HG03575 (cell line): Measurements from ENCODE around the gene MACROD2.

Source experiments
- ATAC-seq: cut with Tn5 transposase; IDR thresholded peaks from one replicate; pipeline ENCODE4 v1.9.1; 2021; ENCODE audit not compliant: unreplicated experiment, insufficient number of reproducible peaks, low FRiP score; ENCODE audit errors: extremely low read depth

The MACROD2 gene

DNA sequence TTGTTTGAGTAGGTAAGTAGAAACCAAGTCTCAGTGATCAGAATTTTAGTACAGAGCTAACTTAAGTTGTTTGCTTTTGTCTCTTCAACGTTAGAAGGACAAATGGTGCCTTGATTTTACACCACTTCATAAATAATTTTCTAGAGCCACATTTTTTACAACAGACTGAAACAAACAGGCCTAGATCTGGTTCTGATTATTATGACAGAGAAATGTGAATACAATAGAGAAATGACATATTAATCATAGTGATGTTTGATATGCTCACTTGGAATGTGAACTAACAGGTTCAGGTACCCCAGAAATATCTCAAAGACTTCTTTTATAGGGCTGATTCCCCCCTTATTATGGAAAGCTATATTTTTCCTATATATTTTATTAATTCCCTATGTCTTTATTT is 1817.4 kb downstream of the MACROD2 start:
- no peak for ATAC-seq

DNA sequence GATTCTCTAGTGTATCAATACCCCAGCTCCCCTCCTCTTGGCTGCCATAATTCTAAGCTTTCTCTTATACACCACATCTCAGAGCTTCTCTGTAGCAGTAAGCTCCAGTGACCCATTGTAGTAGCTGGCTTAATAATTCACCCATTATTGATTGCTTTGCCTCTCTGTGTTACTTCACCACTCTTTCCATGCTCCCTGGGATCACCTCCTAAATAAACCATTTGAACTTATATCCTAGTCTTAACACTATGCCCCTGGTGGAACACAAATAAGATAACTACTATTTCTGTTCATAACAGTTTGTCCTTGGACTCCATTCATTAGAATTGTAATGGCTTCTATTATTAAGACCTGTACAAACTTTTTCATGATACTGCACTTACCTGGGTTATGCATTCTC is 1819.0 kb downstream of the MACROD2 start:
- no peak for ATAC-seq

GRCh38 chr20:15814911-15815310 is 1819.6 kb downstream of the MACROD2 start:
- no peak for ATAC-seq

DNA sequence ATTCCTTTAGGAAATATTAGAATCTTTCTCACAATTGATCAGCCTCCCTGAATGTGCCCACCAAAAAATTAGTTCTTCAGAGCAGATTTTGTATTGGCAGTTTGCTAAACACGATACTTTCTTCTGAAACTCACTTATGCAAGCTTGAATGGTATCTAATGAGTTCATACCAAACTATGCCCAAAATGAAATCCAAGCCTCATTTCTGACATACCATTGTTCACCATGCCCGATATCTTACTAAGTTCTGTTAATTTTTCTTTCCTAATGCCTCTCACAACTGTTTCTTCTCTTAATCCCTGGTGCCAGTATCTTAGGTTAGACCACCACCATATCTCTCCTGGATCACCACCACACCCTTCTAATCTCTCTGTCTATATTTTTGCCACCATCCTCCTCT is 1822.0 kb downstream of the MACROD2 start:
- ATAC-seq, result no peak

- no peak for ATAC-seq
These were observed 1823.3 kb downstream of the MACROD2 start for GRCh38 chr20:15818651-15819071.

GRCh38 chr20:15823718-15824117 is 1828.4 kb downstream of the MACROD2 start:
- no peak for ATAC-seq

DNA sequence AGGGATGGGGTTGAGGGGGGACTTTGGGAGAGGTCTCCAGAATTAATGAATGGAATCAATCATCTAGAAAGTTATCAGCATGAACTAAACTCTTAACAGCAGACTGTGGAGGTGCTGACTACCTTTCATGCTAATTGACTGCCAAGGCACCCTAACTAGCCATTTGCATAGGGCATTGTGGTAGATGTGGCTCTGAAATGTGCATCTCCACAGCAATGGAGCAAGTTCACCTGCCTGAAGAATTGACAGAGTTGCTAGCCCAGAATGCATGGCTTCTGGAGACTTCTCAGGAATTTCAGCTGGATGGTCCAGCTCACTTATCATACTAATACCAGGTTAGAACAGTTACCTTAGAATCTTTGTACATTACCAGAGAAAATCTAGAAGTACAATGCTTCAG is 1832.3 kb downstream of the MACROD2 start:
- no peak for ATAC-seq

- ATAC-seq, result no peak
These were observed 1835.9 kb downstream of the MACROD2 start for GRCh38 chr20:15831201-15831600.

GRCh38 chr20:15832512-15832911 is 1837.2 kb downstream of the MACROD2 start:
- no peak for ATAC-seq

DNA sequence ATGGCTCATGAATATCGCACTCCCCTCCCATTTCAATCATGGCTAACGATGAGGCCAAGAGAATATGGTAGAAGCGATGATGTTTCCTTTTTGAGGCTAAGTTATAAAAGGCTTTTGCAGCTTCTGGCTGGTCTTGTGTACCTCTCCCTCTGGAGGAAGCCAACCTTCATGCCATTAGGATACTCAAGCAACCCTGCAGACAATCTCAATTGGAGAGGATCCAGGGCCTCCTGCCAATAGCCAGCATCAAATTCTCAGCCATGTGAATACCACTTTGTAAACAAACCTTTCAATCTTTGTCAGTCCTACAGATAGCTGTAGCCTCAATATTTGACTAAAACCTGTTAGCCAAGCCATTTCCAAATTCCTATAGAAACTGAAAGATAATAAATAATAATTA is 1839.5 kb downstream of the MACROD2 start:
- no peak for ATAC-seq

DNA sequence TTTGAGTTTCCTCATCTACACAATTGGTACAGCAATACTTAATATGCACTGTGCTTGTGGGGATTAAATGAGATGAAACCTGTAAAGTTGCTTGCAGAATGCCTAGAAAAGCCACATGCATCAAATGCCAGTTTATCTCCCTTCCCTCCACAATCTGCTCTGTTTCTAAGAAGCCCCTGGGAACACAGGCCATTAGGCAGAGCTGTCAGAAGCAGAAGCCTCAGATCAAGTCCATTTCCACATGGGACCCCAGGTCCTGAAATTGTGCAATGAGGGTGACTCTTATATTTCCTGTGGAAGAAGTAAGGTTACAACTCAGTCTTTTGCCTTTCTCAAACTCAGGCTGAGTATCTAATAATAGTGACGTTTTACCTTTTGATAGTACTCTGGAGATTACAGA is 1840.5 kb downstream of the MACROD2 start:
- ATAC-seq, result no peak

GRCh38 chr20:15836634-15837033 is 1841.3 kb downstream of the MACROD2 start:
- ATAC-seq, result no peak

GRCh38 chr20:15837563-15837962 is 1842.2 kb downstream of the MACROD2 start:
- ATAC-seq, result no peak

GRCh38 chr20:15838466-15838865 is 1843.2 kb downstream of the MACROD2 start:
- ATAC-seq, result no peak

DNA sequence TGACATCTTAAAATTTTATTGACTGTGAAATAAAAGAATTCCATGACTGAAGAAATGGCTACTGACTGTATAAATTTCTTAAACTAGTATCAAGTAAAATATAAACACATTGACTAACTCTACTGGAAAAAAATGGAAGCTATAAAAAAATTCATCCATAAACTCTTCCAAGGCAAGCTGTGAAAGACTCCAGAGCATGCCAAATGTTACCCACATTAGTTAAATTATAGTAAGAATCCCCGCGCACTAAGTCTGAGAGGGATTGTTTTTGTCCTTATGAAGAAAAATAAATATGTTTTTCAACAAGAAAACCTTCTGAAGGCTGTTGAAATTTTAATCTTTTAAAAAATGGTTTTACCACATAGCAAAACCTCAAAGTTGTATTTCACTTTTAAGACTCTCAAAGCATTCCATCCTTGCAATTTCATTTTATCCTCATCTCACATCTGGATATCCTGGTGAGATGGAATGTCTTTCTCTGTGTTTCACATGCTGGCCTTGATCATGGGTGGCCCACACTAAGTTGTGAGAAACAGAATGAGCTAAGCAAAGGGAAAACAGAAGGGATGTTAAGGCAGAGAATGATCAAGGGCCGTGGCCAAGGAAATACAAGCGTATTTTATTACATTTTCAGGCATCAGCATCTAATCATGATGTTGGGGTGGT is 1845.5 kb downstream of the MACROD2 start:
- ATAC-seq, result no peak

- no peak for ATAC-seq
These were observed 1847.6 kb downstream of the MACROD2 start for GRCh38 chr20:15842872-15843271.

- ATAC-seq, result no peak
These were observed 1848.5 kb downstream of the MACROD2 start for GRCh38 chr20:15843777-15844176.

DNA sequence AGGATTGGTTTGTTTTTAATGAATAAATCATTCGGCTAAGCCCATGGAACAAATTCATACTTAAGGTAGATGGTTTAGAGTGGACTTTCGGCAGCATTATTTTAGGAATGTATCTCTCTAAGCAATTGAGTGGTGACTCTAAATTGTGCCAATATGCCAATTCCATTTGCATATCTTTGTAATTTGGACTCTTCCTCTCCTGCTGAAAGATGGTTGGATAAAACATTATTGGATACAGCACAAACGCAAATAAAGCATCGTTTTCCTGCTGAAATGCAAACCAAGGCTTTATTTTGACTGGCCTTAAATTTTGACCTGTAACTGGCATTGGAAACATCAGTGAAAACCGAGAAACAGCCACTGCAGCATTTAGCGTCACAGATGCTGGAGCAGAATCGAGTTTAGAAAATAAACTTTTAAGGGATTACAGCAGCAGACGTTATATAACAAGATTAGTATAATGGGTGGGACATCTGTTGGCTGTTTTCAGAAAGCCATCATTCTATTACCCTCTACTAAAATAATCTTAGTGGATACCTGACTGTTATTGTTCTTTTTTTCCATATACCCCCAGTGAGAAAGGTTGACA is 1852.0 kb downstream of the MACROD2 start:
- ATAC-seq, result no peak

DNA sequence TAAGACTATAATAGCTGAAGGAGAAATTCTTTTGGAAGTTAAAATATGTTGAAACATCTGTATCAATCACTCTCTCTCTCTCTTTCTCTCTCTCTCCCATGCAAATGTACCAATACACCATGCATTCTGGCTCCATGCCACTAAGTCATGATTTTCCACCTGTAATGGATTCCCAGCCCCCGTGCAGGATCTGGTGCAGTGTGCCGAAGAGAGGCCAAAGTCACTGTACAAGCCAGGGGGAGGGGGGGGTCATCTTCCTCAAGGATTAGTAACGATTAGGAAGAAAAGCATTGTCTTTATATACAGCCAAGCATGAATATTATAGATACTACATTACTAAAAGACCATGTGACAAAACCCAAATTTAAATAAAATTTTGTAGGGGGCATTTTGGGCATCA is 1852.8 kb downstream of the MACROD2 start:
- no peak for ATAC-seq

DNA sequence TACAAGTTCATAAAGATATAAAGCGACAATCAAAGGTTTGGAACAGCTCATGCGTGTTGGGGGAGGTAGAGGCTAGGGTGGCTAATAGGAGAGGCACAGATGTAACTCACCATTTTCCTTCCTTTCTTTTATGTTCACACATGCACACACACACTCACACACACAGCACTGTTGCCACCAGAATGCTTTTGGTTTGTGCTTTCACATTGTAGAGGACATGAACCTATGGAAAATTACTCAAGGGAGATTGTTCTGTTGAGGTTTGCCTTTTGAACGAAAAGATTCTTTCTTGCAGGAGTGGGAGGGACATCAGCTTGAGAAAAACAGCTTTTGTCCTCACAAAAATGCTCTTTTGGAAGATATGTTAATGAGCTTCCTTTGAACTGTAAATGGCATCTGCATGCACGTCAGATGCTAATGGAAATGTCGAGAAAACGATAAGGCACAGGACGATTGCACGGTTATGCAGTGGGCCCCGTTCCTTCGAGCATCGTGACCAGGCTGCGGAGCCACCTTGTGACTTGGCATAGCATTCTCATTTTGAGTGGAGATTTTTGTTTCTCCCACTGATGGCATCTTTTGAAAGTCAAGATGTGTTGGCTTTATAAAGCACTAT is 1853.8 kb downstream of the MACROD2 start:
- ATAC-seq, result no peak
